ENCODE data around the gene SORBS1. TPM values are rescaled to one million over a fixed set of nuclear protein-coding genes. Genes with fewer than 3 reads are reported as not detected.

Gene SORBS1
- total and polyA plus RNA-seq, 2 donors (not counting 3 experiments of a cell fraction or from before 2014, with no cell fraction given) = 2.0 to 7.9 TPM

DNA sequence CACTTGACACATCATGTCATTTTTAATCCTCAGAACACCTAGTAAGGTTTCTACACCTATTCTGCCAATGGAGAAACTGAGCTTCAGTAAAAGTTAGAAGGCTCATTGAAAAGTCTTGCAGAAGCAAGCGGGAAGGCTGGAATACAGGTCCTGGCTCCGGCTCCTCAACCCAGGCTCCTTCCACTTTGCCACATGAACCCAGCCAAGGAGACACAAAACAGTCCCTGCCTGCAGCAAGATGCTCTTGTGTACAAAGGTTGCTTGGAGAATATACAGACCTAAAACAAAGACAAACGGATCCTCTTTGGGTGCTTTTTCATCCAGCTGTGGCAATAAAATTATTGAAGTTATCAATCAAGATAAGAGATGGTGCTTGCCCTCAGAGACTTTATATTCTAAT lies 106.8 kb downstream of the SORBS1 start:
- no TSS peak for BruUV-seq (replicated peaks)
- POLR2A ChIA-PET = no interaction called here
- no peak for FAIRE-seq
- Histone ChIP-seq H3K4me3 (replicated peaks in 1 of 3; ENCODE audit: insufficient read depth in 1 of 3, low read depth in 1 of 3, low read length in 3 of 3) (no peak overlapping the region), H3K79me2 (ENCODE audit: control insufficient read depth, insufficient read depth, low read length) (no peaks in the 10 kb centered on the region), H3K4me1 (ENCODE audit: control insufficient read depth, extremely low read depth, insufficient read depth, low read length) (no peaks in the 10 kb centered on the region), H3K36me3 (ENCODE audit: control insufficient read depth in 2 of 2, extremely low read depth in 1 of 2, insufficient read depth in 2 of 2, low read length in 2 of 2) (no peaks in the 10 kb centered on the region), H3K27ac (ENCODE audit: insufficient read depth, low read depth, low read length) (no peak overlapping the region), H3K9ac (replicated peaks; ENCODE audit: extremely low read depth, insufficient read depth, low read length) (no peak overlapping the region), H3K9me3 (replicated peaks; ENCODE audit: control insufficient read depth, insufficient read depth, low read length) (no peaks in the 10 kb centered on the region), H4K20me1 (replicated peaks; ENCODE audit: control insufficient read depth, extremely low read depth, insufficient read depth, low read length) (no peaks in the 10 kb centered on the region), H2AFZ (ENCODE audit: low read depth, low read length) (no peak overlapping the region), H3K27me3 (ENCODE audit: control insufficient read depth in 2 of 2, insufficient read depth in 2 of 2, low read length in 2 of 2) (no peaks in the 10 kb centered on the region), H3K4me2 (ENCODE audit: insufficient read depth, low read length) (no peak overlapping the region), H3K9me1 (replicated peaks; ENCODE audit: control insufficient read depth, extremely low read depth, insufficient read depth, low read length) (no peaks in the 10 kb centered on the region)
- TF ChIP-seq FOS (IDR thresholded peaks at IDR 0.05; ENCODE audit: borderline replicate concordance, insufficient read depth, low read length) (no peak), POLR2A (IDR thresholded peaks at IDR 0.05; ENCODE audit: low read depth, low read length) (no peak), MYC (IDR thresholded peaks at IDR 0.05; ENCODE audit: low read depth, low read length) (no peak), EZH2 (IDR thresholded peaks at IDR 0.05; ENCODE audit: borderline replicate concordance, low read depth, low read length, severe bottlenecking) (no peak), POLR2AphosphoS5 (IDR thresholded peaks at IDR 0.05; ENCODE audit: insufficient read depth, low read depth, low read length) (no peak), GATA2 (IDR thresholded peaks at IDR 0.05; ENCODE audit: insufficient read depth, insufficient read length, low read depth, low read length) (no peak), MAX (IDR thresholded peaks at IDR 0.05; ENCODE audit: insufficient read depth, insufficient read length) (no peak), JUN (IDR thresholded peaks at IDR 0.05; ENCODE audit: borderline replicate concordance, insufficient read depth, insufficient read length, low read depth) (no peak)
- TF ChIP-seq, protein P1, sequence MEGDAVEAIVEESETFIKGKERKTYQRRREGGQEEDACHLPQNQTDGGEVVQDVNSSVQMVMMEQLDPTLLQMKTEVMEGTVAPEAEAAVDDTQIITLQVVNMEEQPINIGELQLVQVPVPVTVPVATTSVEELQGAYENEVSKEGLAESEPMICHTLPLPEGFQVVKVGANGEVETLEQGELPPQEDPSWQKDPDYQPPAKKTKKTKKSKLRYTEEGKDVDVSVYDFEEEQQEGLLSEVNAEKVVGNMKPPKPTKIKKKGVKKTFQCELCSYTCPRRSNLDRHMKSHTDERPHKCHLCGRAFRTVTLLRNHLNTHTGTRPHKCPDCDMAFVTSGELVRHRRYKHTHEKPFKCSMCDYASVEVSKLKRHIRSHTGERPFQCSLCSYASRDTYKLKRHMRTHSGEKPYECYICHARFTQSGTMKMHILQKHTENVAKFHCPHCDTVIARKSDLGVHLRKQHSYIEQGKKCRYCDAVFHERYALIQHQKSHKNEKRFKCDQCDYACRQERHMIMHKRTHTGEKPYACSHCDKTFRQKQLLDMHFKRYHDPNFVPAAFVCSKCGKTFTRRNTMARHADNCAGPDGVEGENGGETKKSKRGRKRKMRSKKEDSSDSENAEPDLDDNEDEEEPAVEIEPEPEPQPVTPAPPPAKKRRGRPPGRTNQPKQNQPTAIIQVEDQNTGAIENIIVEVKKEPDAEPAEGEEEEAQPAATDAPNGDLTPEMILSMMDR (IDR thresholded peaks at IDR 0.05; ENCODE audit: extremely low read depth in 1 of 2, insufficient read depth in 1 of 2, low read depth in 1 of 2, low read length in 2 of 2) = no peak
- intact Hi-C loops (cut with micrococcal nuclease) (no loop called here), dilution Hi-C loops (cut with MboI; ENCODE audit: extremely low pct_ligation_motif_present, low sequenced_read_pairs) (no loop called here)
- no peak for DNase-seq (ENCODE audit: low read depth, low spot score)
- CTCF ChIA-PET = interaction anchor here (1.3 kb wide), 1 partner anchor 13 kb away, joined by 3 read pairs; no protein-coding TSS in a partner anchor

Data from endothelial cell of umbilical vein (primary cell).